CD4-positive, alpha-beta T cell treated with Interleukin-15 for 4 hours (primary cell): ENCODE measurements around the gene ALG12.

Experiments used
- DNase-seq: peaks from one replicate; pipeline ENCODE4 v3.0.0-alpha.2; 2020; ENCODE audit warnings: low spot score

Gene ALG12

DNA sequence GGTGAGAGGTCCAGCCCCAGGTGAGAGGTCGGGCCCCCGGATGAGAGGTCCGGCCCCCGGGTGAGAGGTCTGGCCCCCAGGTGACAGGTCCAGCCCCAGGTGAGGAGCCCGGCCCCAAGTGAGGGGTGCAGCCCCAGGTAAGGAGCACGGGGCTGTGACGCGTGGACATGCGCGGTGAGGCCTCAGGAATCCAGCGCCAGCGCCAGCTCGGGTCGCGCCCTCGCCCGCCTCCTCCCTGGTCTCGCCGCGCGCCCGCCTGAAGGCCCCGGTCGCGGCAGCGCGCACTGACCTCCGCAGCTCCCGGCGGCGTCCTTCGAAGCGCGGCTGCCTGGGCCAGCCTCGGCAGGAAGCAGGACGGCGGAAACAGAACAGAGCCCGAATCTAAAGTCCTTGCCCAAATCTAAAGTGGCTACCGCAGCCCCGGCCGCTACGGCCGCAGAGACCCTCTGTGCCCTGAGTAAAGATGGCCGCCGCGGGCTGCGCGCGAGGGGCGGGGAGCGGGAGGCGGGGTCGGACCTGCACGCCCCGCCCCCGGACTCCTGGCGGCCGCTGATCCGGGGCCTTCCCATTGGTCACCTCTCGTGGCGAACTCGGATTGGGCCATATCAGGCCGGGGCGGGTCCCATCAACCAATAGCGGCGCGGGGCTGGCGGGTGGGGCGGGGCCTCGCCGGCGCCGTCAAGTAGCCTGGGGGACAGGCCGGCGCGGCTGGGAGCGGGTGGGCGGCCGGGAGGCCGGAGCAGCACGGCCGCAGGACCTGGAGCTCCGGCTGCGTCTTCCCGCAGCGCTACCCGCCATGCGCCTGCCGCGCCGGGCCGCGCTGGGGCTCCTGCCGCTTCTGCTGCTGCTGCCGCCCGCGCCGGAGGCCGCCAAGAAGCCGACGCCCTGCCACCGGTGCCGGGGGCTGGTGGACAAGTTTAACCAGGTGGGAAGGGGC is at the start of gene ALG12, which contains the start of gene CRELD2:
Gene ALG12 (minus strand): TSS at position 465 of the 937 bp plus-strand sequence. CDS start 4,673 bp downstream, outside the sequence.
Gene CRELD2 (plus strand): TSS at position 661 of the 937 bp plus-strand sequence. CDS start 136 bp downstream, at position 797.
- DNase-seq = peak; percentile 96

DNA sequence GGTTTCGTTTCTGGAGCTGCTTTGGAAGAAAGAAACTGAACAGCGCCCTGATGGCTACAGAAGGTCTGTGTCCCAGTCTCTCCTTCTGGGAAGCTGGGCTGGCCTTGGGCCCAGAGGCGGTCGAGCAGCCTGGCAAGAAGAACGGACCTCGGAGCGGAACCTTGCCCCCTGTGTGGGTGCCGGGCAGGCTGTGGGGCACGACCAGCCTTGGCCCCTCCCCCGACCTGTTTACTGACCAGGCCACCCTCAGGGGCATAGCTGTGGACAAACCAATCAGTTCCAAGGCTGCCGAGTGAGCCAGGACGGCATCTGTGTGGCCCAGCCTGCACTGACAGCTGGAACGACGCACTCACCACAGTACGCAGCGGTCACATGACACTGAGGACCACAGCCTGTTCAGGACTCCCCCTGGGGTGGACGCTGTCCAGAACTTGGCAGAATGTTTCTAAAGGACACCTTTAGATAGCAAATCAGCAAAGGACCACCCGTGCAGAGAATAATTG is 49.5 kb upstream of the ALG12 start:
- no peak for DNase-seq

DNA sequence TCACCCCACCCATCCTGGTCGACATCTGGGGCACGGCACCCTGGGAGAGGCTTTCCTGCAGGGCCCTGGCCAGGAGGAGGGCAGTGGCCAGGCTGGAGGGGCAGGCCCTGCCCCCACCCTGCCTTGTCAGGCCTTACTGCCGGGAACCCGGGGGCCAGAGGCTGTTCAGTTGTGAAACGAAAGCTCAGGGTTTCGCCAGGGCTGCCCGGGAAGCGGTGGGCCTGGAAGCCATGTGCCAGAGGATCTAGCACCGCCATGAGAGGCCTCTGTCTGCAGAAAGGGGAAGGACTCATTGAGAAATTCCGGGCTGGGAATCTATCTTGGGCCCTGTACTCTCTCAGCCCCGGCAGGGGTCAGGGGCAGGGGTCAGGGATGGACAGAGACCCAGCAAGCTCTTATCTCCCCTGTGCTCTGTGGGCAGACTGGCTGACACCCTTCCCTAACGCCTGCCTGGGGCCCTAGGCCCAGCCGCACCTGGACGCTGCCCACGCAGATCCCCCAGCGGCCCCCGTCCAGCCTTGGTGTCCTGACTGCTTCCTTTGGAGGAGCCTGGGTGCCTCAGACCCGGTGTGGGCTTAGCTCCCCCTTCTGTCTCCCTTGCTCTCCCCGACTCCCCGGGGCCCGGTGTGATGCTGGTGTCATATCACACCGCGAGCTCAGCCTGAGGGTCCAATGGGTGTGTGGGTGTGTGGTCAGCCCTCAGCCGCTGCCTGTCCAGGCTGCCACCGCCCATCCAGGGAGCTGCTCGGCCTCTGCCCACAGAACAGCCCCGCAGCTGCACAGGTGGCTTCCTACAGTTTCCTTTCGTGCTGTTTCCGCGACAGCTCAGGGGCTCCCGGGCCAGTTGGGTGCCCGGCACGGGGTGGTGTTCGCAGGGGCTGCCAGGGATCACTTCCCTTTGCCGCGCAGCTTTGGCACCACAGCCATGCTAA is 48.8 kb upstream of the ALG12 start:
- no peak for DNase-seq

DNA sequence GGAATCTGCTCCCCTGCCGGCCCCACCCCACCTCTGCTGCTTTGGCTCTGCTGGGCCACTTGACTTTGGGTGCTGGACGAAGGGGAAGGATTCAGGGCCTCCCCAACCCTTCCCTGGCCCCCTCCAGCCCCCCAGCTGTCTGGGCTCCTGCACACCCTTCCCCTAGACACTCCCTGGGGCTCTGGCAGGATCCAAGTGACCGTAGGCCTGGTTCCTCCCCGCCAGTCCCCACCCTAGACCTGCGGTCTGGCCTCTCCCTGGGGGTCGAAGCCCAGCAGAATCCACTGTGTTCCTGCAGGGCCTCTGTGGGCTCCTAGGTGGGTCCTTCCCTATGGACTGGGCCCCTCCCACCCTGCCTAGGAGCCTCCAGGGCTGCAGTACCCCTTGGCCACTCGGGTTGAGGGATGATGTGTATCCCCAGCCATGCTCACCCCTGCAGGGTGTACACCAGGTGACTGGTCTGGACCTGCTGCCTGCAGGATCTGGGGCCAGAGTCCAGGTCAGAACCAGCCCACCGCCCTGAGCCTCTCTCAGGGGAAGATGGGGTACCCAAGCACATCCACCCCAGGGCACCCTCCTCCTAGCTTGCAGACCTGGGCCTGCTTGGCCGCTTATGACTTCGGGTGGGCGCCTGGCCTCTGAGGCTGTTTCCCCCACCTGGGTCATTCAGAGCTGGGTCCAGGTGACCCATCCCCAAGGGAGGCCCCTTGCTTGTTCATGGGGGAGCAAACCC is 48.0 kb upstream of the ALG12 start:
- DNase-seq = no peak

DNA sequence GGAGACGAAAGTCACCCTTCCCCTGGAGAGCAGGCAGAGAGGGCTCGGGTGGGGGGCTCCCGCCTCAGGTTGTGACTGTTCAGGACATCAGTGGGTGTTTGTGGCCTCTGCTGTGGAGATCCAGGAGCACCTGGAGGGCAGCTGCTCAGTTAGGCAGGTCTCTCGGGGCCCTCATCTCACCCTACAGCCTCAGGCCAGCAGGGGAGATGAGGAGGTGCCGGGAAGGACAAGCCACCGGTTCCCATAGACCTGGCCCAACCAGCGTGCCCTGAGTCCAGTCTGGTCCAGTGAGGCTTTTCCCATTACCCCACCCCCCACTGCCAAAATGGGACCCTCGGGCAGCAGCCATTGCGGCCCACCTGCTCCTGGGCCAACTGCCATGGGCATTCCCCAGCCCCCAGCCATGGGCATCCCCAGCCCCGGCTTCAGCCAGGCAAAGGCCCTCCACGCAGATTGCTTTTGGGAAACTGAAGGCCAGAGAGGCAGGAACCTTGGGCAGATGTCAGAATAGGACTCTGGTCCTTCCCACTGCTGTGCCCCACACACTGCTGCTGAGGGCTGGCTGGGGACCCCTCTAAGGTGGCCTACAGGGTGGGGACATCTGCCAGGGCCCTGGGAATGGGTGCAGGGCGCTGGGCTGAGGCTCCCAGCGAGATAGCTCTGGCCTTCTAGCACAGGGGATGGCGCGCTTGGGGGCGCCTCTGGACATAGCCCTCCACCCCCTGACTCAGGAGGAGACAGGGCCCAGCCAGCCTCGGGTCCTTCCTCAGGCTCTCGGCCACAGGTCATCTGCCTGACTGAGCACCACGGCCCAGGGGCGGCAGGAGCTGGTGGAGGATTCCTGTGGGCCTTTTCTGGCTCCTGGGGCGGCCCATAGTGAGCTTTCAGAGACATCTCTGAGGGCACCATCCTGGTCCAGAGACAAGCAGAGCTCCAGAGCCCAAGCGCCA is 47.1 kb upstream of the ALG12 start:
- no peak for DNase-seq

DNA sequence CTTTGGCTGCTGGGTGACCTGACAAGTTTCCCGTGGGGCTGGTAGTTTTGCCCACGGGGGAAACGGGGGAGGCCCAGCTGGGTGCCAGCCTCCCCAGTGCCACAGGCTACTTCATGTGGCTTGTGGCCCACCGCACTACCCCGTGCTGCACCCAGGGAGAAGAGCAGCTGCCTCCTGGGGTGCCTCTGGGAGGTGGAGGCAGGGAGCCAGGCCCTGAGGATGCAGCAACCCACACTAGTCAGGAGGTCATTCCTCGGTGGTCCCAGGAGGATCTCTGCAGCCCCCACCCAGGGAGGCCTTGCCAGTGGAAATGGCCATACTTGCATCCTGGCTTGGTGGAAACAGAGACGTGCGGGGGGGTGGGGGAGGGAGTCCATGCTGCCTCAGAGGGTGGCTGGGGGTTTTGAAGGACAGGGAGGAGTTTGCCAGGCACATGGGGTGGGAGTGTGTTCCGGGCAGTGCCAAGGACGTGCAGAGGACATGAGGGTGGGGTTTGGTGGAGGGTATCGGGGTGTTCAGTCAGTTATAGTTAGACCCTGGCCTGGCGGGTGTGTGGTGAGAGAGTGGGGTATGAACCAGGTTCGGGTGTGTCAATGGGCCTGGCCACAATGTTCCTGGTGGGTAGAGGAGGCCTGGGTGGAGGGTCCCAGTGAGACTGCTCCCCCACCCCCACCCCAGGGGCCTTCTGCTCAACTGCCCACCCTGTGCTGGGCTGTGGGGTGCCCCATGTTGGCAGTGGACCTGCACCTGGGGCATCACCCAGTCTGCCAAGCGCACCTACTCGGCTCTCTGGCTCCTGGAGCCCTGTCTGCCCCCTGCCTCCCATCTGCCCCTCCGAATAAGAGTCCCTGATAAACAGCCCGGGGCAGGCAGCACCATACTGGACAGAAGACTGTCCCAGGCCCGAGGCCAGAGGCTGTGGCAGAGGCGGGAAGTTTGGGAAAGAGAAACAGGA is 46.2 kb upstream of the ALG12 start:
- DNase-seq = no peak

DNA sequence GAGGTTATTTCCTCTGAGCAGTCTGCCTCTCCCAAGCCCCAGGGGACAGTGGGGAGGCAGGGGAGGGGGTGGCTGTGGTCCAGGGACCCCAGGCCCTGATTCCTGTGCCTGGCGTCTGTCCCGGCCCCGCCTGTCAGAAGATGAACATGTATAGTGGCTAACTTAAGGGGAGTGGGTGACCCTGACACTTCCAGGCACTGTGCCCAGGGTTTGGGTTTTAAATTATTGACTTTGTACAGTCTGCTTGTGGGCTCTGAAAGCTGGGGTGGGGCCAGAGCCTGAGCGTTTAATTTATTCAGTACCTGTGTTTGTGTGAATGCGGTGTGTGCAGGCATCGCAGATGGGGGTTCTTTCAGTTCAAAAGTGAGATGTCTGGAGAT is 45.4 kb upstream of the ALG12 start:
- DNase-seq = no peak

DNA sequence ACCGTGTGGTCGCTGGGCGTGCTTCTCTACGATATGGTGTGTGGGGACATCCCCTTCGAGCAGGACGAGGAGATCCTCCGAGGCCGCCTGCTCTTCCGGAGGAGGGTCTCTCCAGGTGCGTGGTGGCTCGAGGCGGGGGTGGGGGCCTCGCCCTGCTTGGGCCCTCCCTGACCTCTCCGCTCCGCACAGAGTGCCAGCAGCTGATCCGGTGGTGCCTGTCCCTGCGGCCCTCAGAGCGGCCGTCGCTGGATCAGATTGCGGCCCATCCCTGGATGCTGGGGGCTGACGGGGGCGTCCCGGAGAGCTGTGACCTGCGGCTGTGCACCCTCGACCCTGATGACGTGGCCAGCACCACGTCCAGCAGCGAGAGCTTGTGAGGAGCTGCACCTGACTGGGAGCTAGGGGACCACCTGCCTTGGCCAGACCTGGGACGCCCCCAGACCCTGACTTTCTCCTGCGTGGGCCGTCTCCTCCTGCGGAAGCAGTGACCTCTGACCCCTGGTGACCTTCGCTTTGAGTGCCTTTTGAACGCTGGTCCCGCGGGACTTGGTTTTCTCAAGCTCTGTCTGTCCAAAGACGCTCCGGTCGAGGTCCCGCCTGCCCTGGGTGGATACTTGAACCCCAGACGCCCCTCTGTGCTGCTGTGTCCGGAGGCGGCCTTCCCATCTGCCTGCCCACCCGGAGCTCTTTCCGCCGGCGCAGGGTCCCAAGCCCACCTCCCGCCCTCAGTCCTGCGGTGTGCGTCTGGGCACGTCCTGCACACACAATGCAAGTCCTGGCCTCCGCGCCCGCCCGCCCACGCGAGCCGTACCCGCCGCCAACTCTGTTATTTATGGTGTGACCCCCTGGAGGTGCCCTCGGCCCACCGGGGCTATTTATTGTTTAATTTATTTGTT is 44.8 kb upstream of the ALG12 start:
- no peak for DNase-seq

DNA sequence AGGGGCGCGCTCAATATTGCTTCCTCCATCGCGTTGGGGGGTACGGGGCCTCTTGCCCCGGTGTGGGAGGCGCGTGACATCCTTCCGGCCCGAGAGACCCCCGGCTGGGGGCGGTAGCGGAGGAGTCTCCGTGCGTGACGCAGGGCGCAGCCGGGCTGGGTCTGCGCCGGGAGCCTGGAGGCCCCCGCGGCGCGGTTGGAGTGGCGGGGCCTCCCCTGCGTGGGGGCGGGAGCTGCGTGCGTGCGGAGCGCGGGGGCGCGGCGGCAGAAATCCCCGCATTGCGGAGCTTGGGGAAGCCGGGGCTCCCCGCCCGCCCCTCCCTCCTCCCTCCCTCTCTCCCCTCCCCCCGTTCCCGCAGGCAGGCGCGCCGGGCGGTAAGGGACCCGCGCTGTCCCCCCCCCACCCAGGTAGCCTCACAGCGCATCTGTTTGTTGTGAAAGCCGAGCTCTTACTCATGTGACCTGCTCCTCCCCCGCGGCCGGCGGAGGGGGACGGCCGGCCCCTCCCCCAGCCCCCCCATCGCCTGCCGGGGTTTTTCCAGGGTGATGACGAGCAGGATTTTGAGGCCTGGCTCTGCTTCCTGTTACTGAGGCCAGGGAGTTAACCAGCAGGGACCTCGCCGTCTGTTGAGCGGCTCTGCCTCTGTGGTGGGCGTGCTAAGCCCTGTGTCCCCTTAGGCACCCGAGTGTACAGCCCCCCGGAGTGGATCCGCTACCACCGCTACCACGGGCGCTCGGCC is 43.9 kb upstream of the ALG12 start:
- DNase-seq = peak; percentile 90

DNA sequence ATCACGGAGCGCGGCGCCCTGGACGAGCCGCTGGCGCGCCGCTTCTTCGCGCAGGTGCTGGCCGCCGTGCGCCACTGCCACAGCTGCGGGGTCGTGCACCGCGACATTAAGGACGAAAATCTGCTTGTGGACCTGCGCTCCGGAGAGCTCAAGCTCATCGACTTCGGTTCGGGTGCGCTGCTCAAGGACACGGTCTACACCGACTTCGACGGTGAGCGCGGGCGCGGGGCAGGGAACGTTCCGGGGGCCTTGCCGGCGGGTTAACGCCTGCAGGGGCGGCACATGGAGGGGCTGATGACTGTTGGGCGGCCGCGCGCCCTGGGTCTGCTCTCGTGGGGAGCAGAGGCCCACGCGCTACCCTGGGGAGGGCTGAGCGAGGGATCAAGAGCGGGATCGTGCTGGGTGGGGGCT is 43.4 kb upstream of the ALG12 start:
- DNase-seq = no peak

DNA sequence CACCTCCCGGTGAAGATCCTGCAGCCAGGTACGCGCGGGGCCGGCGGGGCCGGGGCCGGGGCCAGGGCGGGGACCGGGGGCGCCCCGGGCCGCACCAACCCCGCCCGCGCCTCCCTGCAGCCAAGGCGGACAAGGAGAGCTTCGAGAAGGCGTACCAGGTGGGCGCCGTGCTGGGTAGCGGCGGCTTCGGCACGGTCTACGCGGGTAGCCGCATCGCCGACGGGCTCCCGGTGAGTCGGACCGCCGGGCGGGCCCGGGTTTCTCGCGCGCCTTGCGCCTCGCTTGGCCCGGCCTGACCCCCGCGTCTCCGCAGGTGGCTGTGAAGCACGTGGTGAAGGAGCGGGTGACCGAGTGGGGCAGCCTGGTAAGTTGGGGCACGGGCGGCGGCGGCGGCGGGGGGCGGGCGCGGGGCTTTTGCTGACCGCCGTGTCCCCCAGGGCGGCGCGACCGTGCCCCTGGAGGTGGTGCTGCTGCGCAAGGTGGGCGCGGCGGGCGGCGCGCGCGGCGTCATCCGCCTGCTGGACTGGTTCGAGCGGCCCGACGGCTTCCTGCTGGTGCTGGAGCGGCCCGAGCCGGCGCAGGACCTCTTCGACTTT is 42.9 kb upstream of the ALG12 start:
- no peak for DNase-seq

DNA sequence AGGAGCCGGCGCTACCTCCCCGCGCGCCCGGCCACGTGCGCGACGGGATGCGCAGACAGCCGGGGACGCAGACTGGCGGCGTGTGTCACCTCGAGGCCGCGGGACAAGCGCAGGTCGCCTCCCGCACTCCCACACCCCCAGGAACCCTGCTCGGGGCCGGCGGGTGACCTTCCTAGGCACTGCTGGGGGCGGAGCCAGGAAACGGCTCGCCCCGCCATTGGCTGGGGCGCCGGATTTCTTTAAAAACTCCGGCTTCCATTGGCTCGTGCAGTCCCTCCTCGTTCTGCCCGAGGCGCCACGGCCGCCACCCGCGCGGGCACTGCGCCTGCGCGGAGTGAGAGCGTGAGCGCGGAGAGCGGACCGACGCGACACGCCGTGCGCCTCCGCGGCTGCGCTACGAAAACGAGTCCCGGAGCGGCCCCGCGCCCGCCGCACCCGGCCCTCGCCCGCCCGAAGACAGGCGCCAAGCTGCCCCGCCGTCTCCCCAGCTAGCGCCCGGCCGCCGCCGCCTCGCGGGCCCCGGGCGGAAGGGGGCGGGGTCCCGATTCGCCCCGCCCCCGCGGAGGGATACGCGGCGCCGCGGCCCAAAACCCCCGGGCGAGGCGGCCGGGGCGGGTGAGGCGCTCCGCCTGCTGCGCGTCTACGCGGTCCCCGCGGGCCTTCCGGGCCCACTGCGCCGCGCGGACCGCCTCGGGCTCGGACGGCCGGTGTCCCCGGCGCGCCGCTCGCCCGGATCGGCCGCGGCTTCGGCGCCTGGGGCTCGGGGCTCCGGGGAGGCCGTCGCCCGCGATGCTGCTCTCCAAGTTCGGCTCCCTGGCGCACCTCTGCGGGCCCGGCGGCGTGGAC is 42.1 kb upstream of the ALG12 start, which contains the start of gene PIM3:
Gene PIM3 (plus strand): TSS at position 614 of the 846 bp plus-strand sequence. CDS start 176 bp downstream, at position 790.
- peak; percentile 95 for DNase-seq

DNA sequence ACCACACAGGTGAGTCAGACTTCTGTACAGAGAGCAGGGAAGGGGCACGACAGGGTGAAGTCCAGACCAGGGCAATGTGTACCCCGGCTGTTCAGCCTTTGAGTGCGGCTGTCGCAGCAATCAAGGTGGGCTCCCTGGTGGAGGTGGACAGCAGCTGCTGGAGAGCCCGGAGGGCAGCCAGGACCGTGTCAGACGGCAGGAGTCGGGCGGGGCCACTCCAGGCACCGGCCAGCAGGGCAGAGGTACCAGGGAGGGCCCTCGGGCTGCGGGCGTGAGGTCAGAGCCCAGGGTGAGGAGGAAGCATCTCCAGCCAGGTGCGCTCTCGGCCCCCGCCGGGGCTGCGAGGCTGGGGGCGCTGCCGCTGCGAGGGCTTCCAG is 41.5 kb upstream of the ALG12 start:
- no peak for DNase-seq

DNA sequence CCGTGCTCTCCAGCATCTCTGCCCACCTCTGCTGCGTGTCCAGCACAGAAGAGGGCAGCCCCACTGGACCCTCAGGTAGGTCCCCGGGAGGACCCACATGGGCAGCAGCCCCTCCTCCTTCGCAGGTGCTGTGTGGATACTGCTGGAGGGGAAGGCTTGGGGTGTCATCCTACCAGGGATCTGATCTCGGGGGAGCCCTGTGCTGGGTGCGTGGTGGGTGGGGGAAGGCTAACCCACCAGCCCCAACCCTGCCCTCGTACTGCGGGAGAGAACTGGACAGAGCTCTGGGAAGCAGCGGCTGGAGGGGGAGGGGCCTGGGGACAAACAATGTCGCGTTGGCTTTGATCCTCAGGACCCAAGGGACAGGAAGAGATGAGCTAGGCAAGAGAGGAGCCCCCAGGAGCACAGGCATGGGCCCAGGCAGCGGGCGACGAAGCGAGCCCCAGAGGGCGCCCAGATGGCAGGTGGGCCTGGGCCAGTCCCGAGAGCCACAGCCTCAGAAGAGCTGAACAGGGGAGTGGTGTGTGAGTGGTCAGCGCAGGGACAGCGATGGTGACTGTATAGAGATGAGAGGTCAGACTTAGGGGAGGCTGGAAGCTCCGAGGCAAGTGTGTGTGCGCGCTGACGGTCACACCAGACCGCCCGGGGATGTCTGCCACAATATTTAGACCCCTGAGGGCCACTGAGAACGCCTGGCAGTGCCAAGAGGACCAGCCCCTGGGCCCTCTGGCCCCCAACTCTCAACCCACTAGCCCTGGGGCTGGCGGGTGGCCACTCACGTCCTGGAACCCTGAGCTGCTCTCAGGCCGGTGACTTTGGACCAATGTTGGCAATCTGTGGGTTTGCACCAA is 40.9 kb upstream of the ALG12 start:
- DNase-seq = no peak

DNA sequence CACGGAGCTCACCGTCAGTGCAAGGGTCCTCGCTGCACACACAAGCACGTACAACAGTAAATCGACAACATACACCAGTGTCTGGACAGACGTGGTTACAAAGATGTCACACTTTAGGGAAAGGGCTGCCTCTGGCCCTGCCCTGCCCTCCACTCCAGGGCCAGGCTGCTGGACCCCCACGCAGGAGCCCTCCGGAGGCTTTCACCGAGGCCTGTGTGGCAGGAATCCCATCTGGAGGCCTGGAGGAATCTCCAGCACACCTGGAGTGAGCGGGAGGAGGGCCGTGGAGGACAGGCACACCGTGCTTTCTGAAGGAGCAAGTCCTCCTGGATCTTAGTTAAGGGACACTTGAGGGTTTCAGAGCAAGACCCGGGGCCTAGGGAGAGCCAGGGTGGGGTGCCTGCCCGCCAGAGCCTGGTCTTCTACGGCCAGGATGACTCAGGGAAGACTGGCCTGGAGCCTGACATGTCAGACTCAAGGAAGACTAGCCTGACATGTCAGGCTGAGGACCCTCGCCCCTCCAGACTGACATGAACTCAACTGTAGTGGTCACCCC is 40.2 kb upstream of the ALG12 start:
- no peak for DNase-seq
